Adrenal gland (tissue), 5 donors: ENCODE results near the gene EDEM3.

ENCODE experiments used
- CTCF ChIP-seq, 6 experiments: fragments of 450-650 bp in 4 of 6; fragments of 200-600 bp in 2 of 6; sonication (generic) in 1 of 6; IDR thresholded peaks; 1 replicate in 5 of 6; 2 replicates in 1 of 6; pipeline versions ENCODE4 v1.5.1 to v1.8.0; 2016 to 2021; ENCODE audit warnings: antibody characterized with exemption in 6 of 6, mild to moderate bottlenecking in 2 of 6, moderate library complexity in 1 of 6
- POLR2A ChIP-seq, 2 donors: fragments of 450-650 bp; IDR thresholded peaks; one replicate each; pipeline ENCODE4 v1.6.1; 2017; ENCODE audit warnings: antibody characterized with exemption in 2 of 2, mild to moderate bottlenecking in 2 of 2, moderate library complexity in 1 of 2
- donor health status: DM: no; HTN: no; CAD: no.

GRCh38 chr1:184791550-184791900 lies 36.9 kb upstream of the EDEM3 start:
- TF ChIP-seq CTCF (IDR thresholded peaks at IDR 0.05) = no peak
- TF ChIP-seq POLR2A (IDR thresholded peaks at IDR 0.05) = no peak
